Stomach (tissue), 9 donors: ENCODE data around the gene VPS39. TPM values are rescaled to one million over a fixed set of nuclear protein-coding genes. Genes with fewer than 3 reads are reported as not detected.

Experiments used
- DNase-seq, 2 donors: peaks; one replicate each; pipeline versions ENCODE4 v3.0.0 to v3.0.0-alpha.2; 2013 to 2019
- H3K27ac ChIP-seq, 5 donors: fragments of 200-600 bp in 4 of 5; sonication (generic) in 4 of 5; one replicate each; pipeline ENCODE4 v1.5.1; 2013 to 2019; ENCODE audit warnings: mild to moderate bottlenecking in 1 of 5, moderate library complexity in 1 of 5
- H3K27me3 ChIP-seq, 3 donors: fragments of 200-600 bp; sonication (generic); one replicate each; pipeline ENCODE4 v1.5.1; 2017 to 2019; ENCODE audit warnings: mixed run types in 1 of 3
- H3K36me3 ChIP-seq, 4 donors: fragments of 200-600 bp; sonication (generic); 1 replicate in 3 of 4; 2 replicates in 1 of 4; pipeline ENCODE4 v1.5.1; 2016 to 2019
- H3K4me1 ChIP-seq, 4 donors: fragments of 200-600 bp; sonication (generic); one replicate each; pipeline ENCODE4 v1.5.1; 2016 to 2019
- H3K4me3 ChIP-seq, 4 donors: fragments of 200-600 bp; sonication (generic) in 3 of 4; one replicate each; pipeline ENCODE4 v1.5.1; 2016 to 2019; ENCODE audit warnings: mild to moderate bottlenecking in 1 of 4
- H3K9me3 ChIP-seq, 4 donors: fragments of 200-600 bp; sonication (generic); one replicate each; pipeline ENCODE4 v1.5.1; 2016 to 2019
- CTCF ChIP-seq, 7 experiments: fragments of 450-650 bp in 4 of 7; fragments of 200-600 bp in 3 of 7; sonication (generic) in 3 of 7; IDR thresholded peaks; one replicate each; pipeline ENCODE4 v1.5.1; 2016 to 2019; ENCODE audit warnings: antibody characterized with exemption in 7 of 7, control low read depth in 2 of 7, mild to moderate bottlenecking in 1 of 7
- EP300 ChIP-seq: sonication (generic); formaldehyde crosslinking; IDR thresholded peaks from one replicate; pipeline ENCODE4 v1.6.1; 2017; ENCODE audit warnings: antibody characterized with exemption
- POLR2A ChIP-seq, 4 donors: fragments of 450-650 bp; IDR thresholded peaks; one replicate each; pipeline ENCODE4 v1.6.1; 2016; ENCODE audit warnings: antibody characterized with exemption in 4 of 4, control low read depth in 2 of 4, mild to moderate bottlenecking in 1 of 4, moderate library complexity in 1 of 4
- POLR2AphosphoS5 ChIP-seq, 3 donors: sonication (generic); formaldehyde crosslinking; IDR thresholded peaks; one replicate each; pipeline ENCODE4 v1.6.1; 2016; ENCODE audit warnings: antibody characterized with exemption in 3 of 3
- WGBS, 5 donors: extraction: QIAGEN DNeasy Blood & Tissue Kit in 3 of 5; methylation state at CpG; one replicate each; pipeline versions ENCODE4 v1.1.5 to v1.1.7; 2013 to 2018; 5-methylcytosine and 5-hydroxymethylcytosine counted together
- intact Hi-C: fragments of 100-400 bp; cut with DNase I; formaldehyde crosslinking; loops from one replicate; pipeline ENCODE4 v1.15.1; 2023; ENCODE audit warnings: low total_unique reads
- polyA plus RNA-seq, 3 donors: library from polyadenylated mRNA; stranded (reverse); fragments of 200-250 nt; gene quantifications; one replicate each; pipeline ENCODE4 v1.2.3, GENCODE V29; 2013
- total RNA-seq, 5 donors: library from RNA; depleted of rRNA; stranded (reverse); fragments of >200 nt; gene quantifications; one replicate each; pipeline versions ENCODE4 v1.1.0 to v1.2.3, GENCODE V29; 2014 to 2016
- donor health status: healthy with polysubstance abuse.
- donor health status: Bipolar disorder and iron deficiency.
- donor health status: healthy.

Gene VPS39
- total and polyA plus RNA-seq, 8 donors: 22.2 to 635 (median 74.3) TPM

DNA sequence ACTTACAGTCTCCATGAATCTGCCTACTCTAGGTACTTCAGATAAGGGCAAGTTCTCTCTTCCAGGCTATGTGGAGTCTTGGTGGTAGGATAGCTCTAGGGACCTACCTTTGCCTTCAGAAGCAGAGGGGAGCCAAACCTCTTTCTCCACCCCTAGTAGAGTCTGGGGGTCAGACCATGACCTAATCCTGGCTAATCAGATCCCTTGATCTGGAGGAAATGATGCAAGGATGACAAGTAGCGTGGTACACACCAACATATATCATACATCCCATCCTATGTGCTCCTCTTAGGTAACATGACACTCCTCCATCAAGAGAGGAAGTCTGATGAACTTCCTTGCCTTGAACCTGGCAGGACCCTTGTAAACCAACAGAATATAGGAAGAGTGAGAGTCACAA lies 36.3 kb downstream of the VPS39 start:
- peak overlapping the region in 1 of 5 donors; percentile 11 for H3K27ac ChIP-seq
- no peaks in the 10 kb centered on the region for H3K27me3 ChIP-seq
- WGBS, 5 donors: 90 to 100% (median 93%) methylated on average over 1 of the region's 1 CpG
- peaks cover 59 to 100% (median 99%) of the 10 kb centered on the region in 4 donors for H3K36me3 ChIP-seq
- intact Hi-C loops: no loop called here
- H3K4me1 ChIP-seq: peaks cover 0 to 7% (median 0%) of the 10 kb centered on the region in 4 donors
- no peak overlapping the region for H3K4me3 ChIP-seq
- DNase-seq: no peak
- TF ChIP-seq CTCF (IDR thresholded peaks at IDR 0.05) (no peak), POLR2AphosphoS5 (IDR thresholded peaks at IDR 0.05) (no peak), POLR2A (IDR thresholded peaks at IDR 0.05) (no peak), EP300 (no peak)
- H3K9me3 ChIP-seq: no peaks in the 10 kb centered on the region

DNA sequence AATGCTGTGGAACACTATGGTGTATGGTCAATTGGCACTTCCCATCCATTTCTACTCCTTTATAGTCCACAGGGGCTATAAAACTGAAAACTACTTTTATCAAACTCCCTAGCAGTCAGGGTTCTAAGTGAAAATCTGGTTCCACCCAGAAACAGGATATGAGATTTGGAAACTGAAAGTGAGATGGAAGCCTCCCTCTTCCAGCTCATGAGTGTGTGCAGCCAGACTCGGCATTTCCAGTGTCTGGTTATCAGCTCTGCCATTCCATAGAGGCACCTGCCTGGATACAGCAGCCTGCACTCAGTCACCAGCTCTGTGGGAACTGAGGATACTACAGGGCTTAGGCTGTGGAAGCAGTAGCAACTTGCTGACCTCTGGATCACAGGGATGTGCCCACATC lies 37.0 kb downstream of the VPS39 start:
- Histone ChIP-seq H3K4me3 (no peak overlapping the region), H3K36me3 (peaks cover 65 to 100% (median 99%) of the 10 kb centered on the region in 4 donors)

DNA sequence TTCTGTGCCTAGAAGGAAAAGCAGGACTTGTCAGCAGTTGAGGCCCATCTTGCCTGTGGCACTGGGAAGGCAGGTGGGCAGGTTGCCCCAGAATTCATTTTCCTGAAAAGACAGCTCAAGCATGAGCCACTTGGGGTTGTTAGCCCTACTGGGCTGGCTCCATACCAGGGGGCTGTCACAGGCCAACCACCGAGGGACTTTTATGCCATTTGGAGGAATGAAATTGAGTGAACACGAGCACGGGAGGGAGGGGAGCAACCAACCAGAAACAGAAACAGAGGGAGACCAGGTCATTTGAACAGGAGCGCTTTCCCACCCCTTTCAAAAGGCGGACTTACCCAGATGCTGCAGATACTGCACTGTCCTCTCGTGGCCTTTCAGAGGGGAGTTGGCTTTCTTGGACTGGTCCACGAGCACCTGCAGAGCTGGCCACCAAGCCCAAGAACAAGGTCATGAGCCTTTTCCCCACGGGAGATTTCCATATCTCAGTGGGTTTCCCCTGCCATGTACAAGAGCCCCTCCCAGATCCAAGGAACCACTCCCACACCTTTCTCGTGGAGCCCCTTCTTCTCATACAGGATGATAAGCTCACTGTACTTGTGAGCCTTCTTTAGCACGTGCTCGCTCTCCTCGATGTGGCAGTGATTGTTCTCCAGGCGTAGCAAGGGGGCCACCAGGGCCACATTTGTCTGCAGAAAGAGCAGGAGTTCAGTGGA lies 41.7 kb downstream of the VPS39 start:
- peaks cover 75 to 100% (median 99%) of the 10 kb centered on the region in 4 donors for H3K36me3 ChIP-seq
- peaks cover 0 to 2% (median 0%) of the 10 kb centered on the region in 4 donors for H3K4me1 ChIP-seq
- TF ChIP-seq POLR2AphosphoS5 (IDR thresholded peaks at IDR 0.05) (no peak), POLR2A (IDR thresholded peaks at IDR 0.05) (no peak), CTCF (IDR thresholded peaks at IDR 0.05) (no peak), EP300 (no peak)
- intact Hi-C loops: no loop called here
- no peaks in the 10 kb centered on the region for H3K27me3 ChIP-seq
- no peak overlapping the region for H3K27ac ChIP-seq
- H3K9me3 ChIP-seq: no peaks in the 10 kb centered on the region
- DNase-seq: no peak
- 89 to 98% (median 92%) methylated on average over 13 of the region's 13 CpGs for WGBS, 5 donors
- H3K4me3 ChIP-seq: no peak overlapping the region

More for the DNA sequence above, 37.0 kb downstream of the VPS39 start:
- Histone ChIP-seq H3K4me1 (peaks cover 0 to 7% (median 0%) of the 10 kb centered on the region in 4 donors), H3K27me3 (no peaks in the 10 kb centered on the region), H3K9me3 (no peaks in the 10 kb centered on the region), H3K27ac (peak overlapping the region in 1 of 5 donors; percentile 11)
- WGBS, 5 donors: 25 to 58% (median 33%) methylated on average over 1 of the region's 1 CpG
- TF ChIP-seq POLR2AphosphoS5 (IDR thresholded peaks at IDR 0.05): no peak
- TF ChIP-seq POLR2A (IDR thresholded peaks at IDR 0.05): no peak
- no peak for TF ChIP-seq EP300
- no peak for TF ChIP-seq CTCF (IDR thresholded peaks at IDR 0.05)
- DNase-seq: no peak
- intact Hi-C loops: no loop called here

GRCh38 chr15:42165106-42165505 lies 43.0 kb downstream of the VPS39 start:
- H3K36me3 ChIP-seq: peaks cover 83 to 100% (median 99%) of the 10 kb centered on the region in 4 donors
- H3K9me3 ChIP-seq: no peaks in the 10 kb centered on the region
- no peak for DNase-seq
- no peak overlapping the region for H3K4me3 ChIP-seq
- 86 to 96% (median 92%) methylated on average over 6 of the region's 6 CpGs for WGBS, 5 donors
- no peak overlapping the region for H3K27ac ChIP-seq
- intact Hi-C loops: no loop called here
- H3K27me3 ChIP-seq: no peaks in the 10 kb centered on the region
- no peak for TF ChIP-seq POLR2AphosphoS5 (IDR thresholded peaks at IDR 0.05)
- TF ChIP-seq CTCF (IDR thresholded peaks at IDR 0.05): no peak
- TF ChIP-seq POLR2A (IDR thresholded peaks at IDR 0.05): no peak
- TF ChIP-seq EP300: no peak
- H3K4me1 ChIP-seq: no peaks in the 10 kb centered on the region
